PC-9 (cell line): ENCODE data around the gene ZBTB7C.

Source experiments
- CTCF ChIP-seq: fragments of 200-600 bp; sonication (generic); conservative IDR thresholded peaks from 2 replicates; pipeline ENCODE4 v1.6.1; 2017; ENCODE audit warnings: mixed run types, antibody characterized with exemption, mild to moderate bottlenecking, moderate library complexity
- EZH2 ChIP-seq: fragments of 200-600 bp; sonication (generic); IDR thresholded peaks from 2 replicates; pipeline ENCODE4 v1.8.0; 2017; ENCODE audit warnings: antibody characterized with exemption, low read depth

- no peak for TF ChIP-seq CTCF
- no peak for TF ChIP-seq EZH2
These were observed 316.1 kb downstream of the ZBTB7C start for GRCh38 chr18:48093104-48093503.
